ENCODE measurements around the gene RAD17. TPM values are rescaled to one million over a fixed set of nuclear protein-coding genes. Genes with fewer than 3 reads are reported as not detected.
A peak's percentile ranks its signal among the peaks of the same experiment; 100 is the strongest.

RAD17 gene
- total RNA-seq, 1 experiment from 2014 or later = 21.9 TPM

DNA sequence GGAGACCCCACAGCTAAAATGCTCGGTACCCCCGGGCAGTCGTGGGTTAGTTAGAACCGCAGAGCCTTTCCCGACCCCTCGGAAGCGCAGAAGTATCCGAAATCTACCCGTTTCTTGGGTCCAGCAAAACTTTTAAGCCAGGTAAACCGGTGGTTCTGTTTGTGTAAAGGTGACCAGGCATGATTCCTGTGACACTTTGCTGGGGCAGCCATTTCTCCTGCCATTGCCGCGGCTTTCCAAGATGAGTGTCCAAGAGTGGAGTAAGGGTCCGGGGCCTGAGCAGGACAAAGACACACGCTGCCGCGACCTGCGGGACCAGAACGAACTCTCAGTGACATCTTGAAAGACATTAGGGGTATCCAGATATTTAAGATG, 46.0 kb downstream of the RAD17 start:
- CTCF ChIA-PET = interaction anchor here (1.5 kb wide), 1 partner anchor 14 kb away, joined by 3 read pairs; no protein-coding TSS in a partner anchor
- no peaks in the 10 kb centered on the region for H3K9me3 Mint-ChIP-seq (ENCODE audit: unreplicated experiment)
- intact Hi-C loops (cut with micrococcal nuclease) = no loop called here
- TF ChIP-seq, protein P1, sequence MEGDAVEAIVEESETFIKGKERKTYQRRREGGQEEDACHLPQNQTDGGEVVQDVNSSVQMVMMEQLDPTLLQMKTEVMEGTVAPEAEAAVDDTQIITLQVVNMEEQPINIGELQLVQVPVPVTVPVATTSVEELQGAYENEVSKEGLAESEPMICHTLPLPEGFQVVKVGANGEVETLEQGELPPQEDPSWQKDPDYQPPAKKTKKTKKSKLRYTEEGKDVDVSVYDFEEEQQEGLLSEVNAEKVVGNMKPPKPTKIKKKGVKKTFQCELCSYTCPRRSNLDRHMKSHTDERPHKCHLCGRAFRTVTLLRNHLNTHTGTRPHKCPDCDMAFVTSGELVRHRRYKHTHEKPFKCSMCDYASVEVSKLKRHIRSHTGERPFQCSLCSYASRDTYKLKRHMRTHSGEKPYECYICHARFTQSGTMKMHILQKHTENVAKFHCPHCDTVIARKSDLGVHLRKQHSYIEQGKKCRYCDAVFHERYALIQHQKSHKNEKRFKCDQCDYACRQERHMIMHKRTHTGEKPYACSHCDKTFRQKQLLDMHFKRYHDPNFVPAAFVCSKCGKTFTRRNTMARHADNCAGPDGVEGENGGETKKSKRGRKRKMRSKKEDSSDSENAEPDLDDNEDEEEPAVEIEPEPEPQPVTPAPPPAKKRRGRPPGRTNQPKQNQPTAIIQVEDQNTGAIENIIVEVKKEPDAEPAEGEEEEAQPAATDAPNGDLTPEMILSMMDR (IDR thresholded peaks at IDR 0.05; ENCODE audit: unreplicated experiment) = no peak
- peaks cover 16% of the 10 kb centered on the region for H3K4me1 Mint-ChIP-seq (ENCODE audit: insufficient read depth, unreplicated experiment)
- POLR2A ChIA-PET = interaction anchor here (0.6 to 4.1 kb wide), 10 partner anchors 10 to 321 kb away, joined by 3 to 45 read pairs (median 4); partner anchors contain the start of genes CCDC125, OCLN and RAD17
- H3K4me3 Mint-ChIP-seq (ENCODE audit: unreplicated experiment) = peak overlapping the region; percentile 87
- H3K27ac Mint-ChIP-seq (ENCODE audit: low read depth, unreplicated experiment) = peak overlapping the region; percentile 90
- peaks cover 17% of the 10 kb centered on the region for H3K36me3 Mint-ChIP-seq (ENCODE audit: insufficient read depth, unreplicated experiment)
- no TSS peak for BruUV-seq (replicated peaks)
- H3K27me3 Mint-ChIP-seq (ENCODE audit: insufficient read depth, unreplicated experiment) = no peaks in the 10 kb centered on the region
- peak; percentile 44 for DNase-seq (ENCODE audit: unreplicated experiment)

GRCh38 chr5:69416180-69416579, 46.6 kb downstream of the RAD17 start:
- peak overlapping the region; percentile 87 for H3K4me3 Mint-ChIP-seq (ENCODE audit: unreplicated experiment)
- H3K27me3 Mint-ChIP-seq (ENCODE audit: insufficient read depth, unreplicated experiment) = no peaks in the 10 kb centered on the region
- no peaks in the 10 kb centered on the region for H3K9me3 Mint-ChIP-seq (ENCODE audit: unreplicated experiment)
- TF ChIP-seq, protein P1 (IDR thresholded peaks at IDR 0.05; ENCODE audit: unreplicated experiment) = no peak
- TSS peak; percentile 38 for BruUV-seq (replicated peaks)
- H3K36me3 Mint-ChIP-seq (ENCODE audit: insufficient read depth, unreplicated experiment) = peaks cover 21% of the 10 kb centered on the region
- peaks cover 16% of the 10 kb centered on the region for H3K4me1 Mint-ChIP-seq (ENCODE audit: insufficient read depth, unreplicated experiment)
- H3K27ac Mint-ChIP-seq (ENCODE audit: low read depth, unreplicated experiment) = peak overlapping the region; percentile 90
- ChIA-PET POLR2A (interaction anchor here (0.6 to 4.1 kb wide), 10 partner anchors 9 to 322 kb away, joined by 3 to 45 read pairs (median 3); partner anchors contain the start of genes CCDC125 and OCLN), CTCF (interaction anchor here (0.6 to 1.5 kb wide), 3 partner anchors 13 to 81 kb away, joined by 3 to 4 read pairs (median 3); no protein-coding TSS in a partner anchor)
- intact Hi-C loops (cut with micrococcal nuclease) = no loop called here
- peak; percentile 14 for DNase-seq (ENCODE audit: unreplicated experiment)

- Mint-ChIP-seq H3K27ac (ENCODE audit: low read depth, unreplicated experiment) (peak overlapping the region; percentile 90), H3K4me3 (ENCODE audit: unreplicated experiment) (peak overlapping the region; percentile 87)
- POLR2A ChIA-PET = interaction anchor here (0.6 to 4.1 kb wide), 7 partner anchors 10 to 102 kb away, joined by 3 to 45 read pairs (median 5); partner anchors contain the start of genes CCDC125 and OCLN
Observed at GRCh38 chr5:69416699-69417098, 47.1 kb downstream of the RAD17 start.

DNA sequence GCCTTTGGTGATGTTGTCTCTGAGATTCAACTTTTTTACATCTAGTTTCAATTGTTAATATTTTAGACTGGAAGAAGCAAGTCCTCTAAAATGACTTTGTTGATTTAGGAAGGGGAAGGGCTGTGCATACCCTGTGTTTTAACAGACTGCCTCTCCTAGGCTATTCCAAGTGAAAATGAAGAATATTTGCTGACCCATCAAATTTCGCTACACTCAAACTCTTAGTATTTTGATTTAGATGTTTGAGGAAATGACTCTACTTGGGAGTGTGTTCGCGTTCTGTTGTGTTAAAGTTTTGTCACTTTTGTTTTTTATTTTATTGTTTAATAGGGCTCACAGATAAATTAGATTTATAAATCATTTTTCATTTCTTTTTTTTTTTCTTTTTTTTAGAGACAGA, 48.9 kb downstream of the RAD17 start:
- CTCF ChIA-PET = interaction anchor here (0.8 kb wide), 1 partner anchor 394 kb away, joined by 6 read pairs; no protein-coding TSS in a partner anchor
- TF ChIP-seq, protein P1 (IDR thresholded peaks at IDR 0.05; ENCODE audit: unreplicated experiment) = no peak
- Mint-ChIP-seq H3K9me3 (ENCODE audit: unreplicated experiment) (no peaks in the 10 kb centered on the region), H3K36me3 (ENCODE audit: insufficient read depth, unreplicated experiment) (peaks cover 23% of the 10 kb centered on the region), H3K4me3 (ENCODE audit: unreplicated experiment) (no peak overlapping the region), H3K27me3 (ENCODE audit: insufficient read depth, unreplicated experiment) (no peaks in the 10 kb centered on the region), H3K27ac (ENCODE audit: low read depth, unreplicated experiment) (no peak overlapping the region), H3K4me1 (ENCODE audit: insufficient read depth, unreplicated experiment) (peaks cover 16% of the 10 kb centered on the region)
- POLR2A ChIA-PET = no interaction called here
- DNase-seq (ENCODE audit: unreplicated experiment) = no peak
- intact Hi-C loops (cut with micrococcal nuclease) = no loop called here
- BruUV-seq (replicated peaks) = no TSS peak

More at GRCh38 chr5:69416699-69417098, 47.1 kb downstream of the RAD17 start:
- intact Hi-C loops (cut with micrococcal nuclease) = no loop called here
- CTCF ChIA-PET = interaction anchor here (0.6 to 0.7 kb wide), 2 partner anchors 51 to 80 kb away, joined by 3 to 4 read pairs; no protein-coding TSS in a partner anchor
- H3K36me3 Mint-ChIP-seq (ENCODE audit: insufficient read depth, unreplicated experiment) = peaks cover 19% of the 10 kb centered on the region
- TF ChIP-seq, protein P1 (IDR thresholded peaks at IDR 0.05; ENCODE audit: unreplicated experiment) = no peak
- no peaks in the 10 kb centered on the region for H3K27me3 Mint-ChIP-seq (ENCODE audit: insufficient read depth, unreplicated experiment)
- BruUV-seq (replicated peaks) = no TSS peak
- no peak for DNase-seq (ENCODE audit: unreplicated experiment)
- H3K9me3 Mint-ChIP-seq (ENCODE audit: unreplicated experiment) = no peaks in the 10 kb centered on the region
- peaks cover 16% of the 10 kb centered on the region for H3K4me1 Mint-ChIP-seq (ENCODE audit: insufficient read depth, unreplicated experiment)
